Neutrophil (primary cell): ENCODE results near the gene LDLRAD4.

ENCODE experiments used
- H3K27ac ChIP-seq: fragments of 200-600 bp; sonication (generic); 2 replicates; pipeline ENCODE4 v1.5.1; 2016; ENCODE audit warnings: mild to moderate bottlenecking, moderate library complexity
- H3K27me3 ChIP-seq: fragments of 200-600 bp; sonication (generic); 2 replicates; pipeline ENCODE4 v1.6.0; 2016; ENCODE audit warnings: mild to moderate bottlenecking
- H3K36me3 ChIP-seq: fragments of 200-600 bp; sonication (generic); 2 replicates; pipeline ENCODE4 v1.5.1; 2017
- H3K4me1 ChIP-seq, 2 experiments: fragments of 200-600 bp in 1 of 2; sonication (generic) in 1 of 2; 1 replicate in 1 of 2; 2 replicates in 1 of 2; pipeline versions ENCODE4 v1.5.1 to v1.6.1; 2013 to 2016; ENCODE audit warnings: low read depth in 1 of 2, low read length in 1 of 2, mild to moderate bottlenecking in 1 of 2, moderate library complexity in 1 of 2; ENCODE audit not compliant: control insufficient read depth in 1 of 2, insufficient read depth in 1 of 2
- H3K4me3 ChIP-seq, 2 experiments: fragments of 200-600 bp in 1 of 2; sonication (generic) in 1 of 2; 1 replicate in 1 of 2; 2 replicates in 1 of 2; pipeline ENCODE4 v1.5.1; 2013 to 2016; ENCODE audit warnings: low read depth in 1 of 2, low read length in 1 of 2, mild to moderate bottlenecking in 1 of 2, moderate library complexity in 1 of 2
- H3K9me3 ChIP-seq: fragments of 200-600 bp; sonication (generic); 2 replicates; pipeline ENCODE4 v1.5.1; 2016
- CTCF ChIP-seq: fragments of 200-600 bp; sonication (generic); IDR thresholded peaks from 2 replicates; pipeline ENCODE4 v1.5.1; 2016; ENCODE audit warnings: antibody characterized with exemption

LDLRAD4 gene

GRCh38 chr18:13273800-13274199 is 55.2 kb downstream of the LDLRAD4 start:
- Histone ChIP-seq H3K36me3 (no peaks in the 10 kb centered on the region), H3K27ac (no peak overlapping the region), H3K9me3 (no peaks in the 10 kb centered on the region), H3K4me1 (no peaks in the 10 kb centered on the region), H3K4me3 (no peak overlapping the region), H3K27me3 (peaks cover 9% of the 10 kb centered on the region)
- no peak for TF ChIP-seq CTCF

GRCh38 chr18:13275075-13275474 is 56.5 kb downstream of the LDLRAD4 start:
- H3K4me1 ChIP-seq: no peaks in the 10 kb centered on the region
- H3K4me3 ChIP-seq: no peak overlapping the region
- no peaks in the 10 kb centered on the region for H3K9me3 ChIP-seq
- H3K36me3 ChIP-seq: no peaks in the 10 kb centered on the region
- no peak for TF ChIP-seq CTCF
- H3K27me3 ChIP-seq: peaks cover under 1% of the 10 kb centered on the region
- H3K27ac ChIP-seq: no peak overlapping the region

GRCh38 chr18:13276530-13277520 is 58.3 kb downstream of the LDLRAD4 start:
- Histone ChIP-seq H3K27ac (no peak overlapping the region), H3K36me3 (no peaks in the 10 kb centered on the region), H3K27me3 (no peaks in the 10 kb centered on the region), H3K4me1 (no peaks in the 10 kb centered on the region), H3K4me3 (no peak overlapping the region), H3K9me3 (no peaks in the 10 kb centered on the region)
- no peak for TF ChIP-seq CTCF

- Histone ChIP-seq H3K4me1 (no peaks in the 10 kb centered on the region), H3K27me3 (no peaks in the 10 kb centered on the region), H3K4me3 (no peak overlapping the region), H3K27ac (no peak overlapping the region), H3K9me3 (no peaks in the 10 kb centered on the region), H3K36me3 (no peaks in the 10 kb centered on the region)
- no peak for TF ChIP-seq CTCF
Observed at GRCh38 chr18:13278062-13278630, 59.6 kb downstream of the LDLRAD4 start.

GRCh38 chr18:13279181-13280069 is 60.9 kb downstream of the LDLRAD4 start:
- Histone ChIP-seq H3K27me3 (no peaks in the 10 kb centered on the region), H3K36me3 (no peaks in the 10 kb centered on the region), H3K4me3 (no peak overlapping the region), H3K9me3 (no peaks in the 10 kb centered on the region), H3K27ac (no peak overlapping the region), H3K4me1 (no peaks in the 10 kb centered on the region)
- TF ChIP-seq CTCF: no peak
